Transverse colon (tissue), 4 donors: ENCODE data around the gene DAND5. TPM values are rescaled to one million over a fixed set of nuclear protein-coding genes. Genes with fewer than 3 reads are reported as not detected.
A peak's percentile ranks its signal among the peaks of the same experiment; 100 is the strongest.

Experiments
- DNase-seq: peaks from one replicate; pipeline ENCODE4 v3.0.0-alpha.2; 2019
- H3K27ac ChIP-seq, 4 donors: fragments of 200-600 bp; sonication (generic); 2 replicates each; pipeline ENCODE4 v1.5.1; 2016 to 2018; ENCODE audit warnings: inconsistent platforms in 4 of 4
- H3K27me3 ChIP-seq: fragments of 200-600 bp; sonication (generic); 2 replicates; pipeline ENCODE4 v1.5.1; 2017; ENCODE audit warnings: inconsistent platforms
- H3K36me3 ChIP-seq, 4 donors: fragments of 200-600 bp; sonication (generic); 2 replicates each; pipeline ENCODE4 v1.5.1; 2017 to 2019; ENCODE audit warnings: inconsistent platforms in 4 of 4
- H3K4me1 ChIP-seq, 4 donors: fragments of 200-600 bp; sonication (generic); 2 replicates each; pipeline ENCODE4 v1.5.1; 2017 to 2020; ENCODE audit warnings: inconsistent platforms in 4 of 4
- H3K4me3 ChIP-seq, 4 donors: fragments of 200-600 bp; sonication (generic); 1 replicate in 1 of 4; 2 replicates in 3 of 4; pipeline versions ENCODE4 v1.5.1 to v1.6.1; 2017 to 2019; ENCODE audit warnings: inconsistent platforms in 4 of 4
- H3K9me3 ChIP-seq, 2 donors: fragments of 200-600 bp; sonication (generic); 2 replicates each; pipeline ENCODE4 v1.5.1; 2017 to 2019; ENCODE audit warnings: inconsistent platforms in 2 of 2
- EP300 ChIP-seq: sonication (generic); formaldehyde crosslinking; IDR thresholded peaks from one replicate; pipeline ENCODE4 v1.6.1; 2017; ENCODE audit warnings: antibody characterized with exemption, low read depth
- POLR2A ChIP-seq: fragments of 450-650 bp; IDR thresholded peaks from one replicate; pipeline ENCODE4 v1.6.1; 2016; ENCODE audit warnings: antibody characterized with exemption, mild to moderate bottlenecking, moderate library complexity
- POLR2AphosphoS5 ChIP-seq, 3 donors: sonication (generic); formaldehyde crosslinking; IDR thresholded peaks; one replicate each; pipeline ENCODE4 v1.6.1; 2016; ENCODE audit warnings: antibody characterized with exemption in 3 of 3
- whole genome bisulfite sequencing, 2 donors: methylation state at CpG; one replicate each; pipeline ENCODE4 v1.1.5; 2018; ENCODE audit warnings: low coverage in 1 of 2; 5-methylcytosine and 5-hydroxymethylcytosine counted together
- in situ Hi-C, 4 donors: fragments of 200-750 bp; cut with MboI; loops; one replicate each; pipeline versions ENCODE4 v1.15.0 to v1.15.1; 2017; ENCODE audit warnings: low sequenced_read_pairs in 3 of 4, low pct_ligation_motif_present in 1 of 4, low pct_unique_long_range_greater_than_20kb in 1 of 4
- intact Hi-C: fragments of 100-400 bp; cut with DNase I; formaldehyde crosslinking; loops from one replicate; pipeline ENCODE4 v1.15.1; 2023; ENCODE audit warnings: low total_unique reads
- total RNA-seq, 4 donors: library from RNA; depleted of rRNA; stranded (reverse); fragments of >200 nt; gene quantifications; one replicate each; pipeline ENCODE4 v1.1.0, GENCODE V29; 2016
- TF ChIP-seq, protein P1 (sequence below), 5 experiments: fragments of 200-600 bp in 3 of 5; fragments of 450-650 bp in 2 of 5; sonication (generic) in 3 of 5; IDR thresholded peaks; 1 replicate in 2 of 5; 2 replicates in 3 of 5; pipeline ENCODE4 v1.5.1; 2016 to 2017; ENCODE audit warnings: antibody characterized with exemption in 5 of 5, inconsistent platforms in 3 of 5, mild to moderate bottlenecking in 2 of 5, moderate library complexity in 1 of 5

The DAND5 gene
- total RNA-seq, 4 donors from 2014 or later, result 0.27 to 0.32 TPM; not detected in 2

DNA sequence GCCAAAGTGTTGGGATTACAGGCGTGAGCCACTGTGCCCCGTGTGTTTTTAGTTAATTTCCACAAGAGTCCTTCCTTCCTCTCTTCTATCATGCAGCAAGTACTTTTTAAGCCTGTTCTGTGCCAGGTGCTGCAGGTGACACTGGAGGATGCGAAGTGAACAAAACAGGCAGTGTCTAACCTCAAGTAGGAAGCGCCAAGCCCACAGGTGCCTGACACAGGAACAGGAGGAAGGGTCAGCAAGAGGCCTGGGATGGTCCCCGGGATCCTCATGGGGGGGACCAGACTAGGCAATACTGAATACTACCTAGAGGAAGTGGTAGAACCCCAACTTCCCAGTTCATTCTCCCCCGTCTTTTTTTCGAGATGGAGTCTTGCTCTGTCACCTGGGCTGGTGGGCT, 32.8 kb upstream of the DAND5 start:
- no peaks in the 10 kb centered on the region for H3K9me3 ChIP-seq
- H3K36me3 ChIP-seq, result peaks cover 0 to 14% (median 7%) of the 10 kb centered on the region in 4 donors
- DNase-seq, result no peak
- TF ChIP-seq POLR2A (no peak), EP300 (no peak), POLR2AphosphoS5 (IDR thresholded peaks at IDR 0.05) (no peak)
- TF ChIP-seq, protein P1, sequence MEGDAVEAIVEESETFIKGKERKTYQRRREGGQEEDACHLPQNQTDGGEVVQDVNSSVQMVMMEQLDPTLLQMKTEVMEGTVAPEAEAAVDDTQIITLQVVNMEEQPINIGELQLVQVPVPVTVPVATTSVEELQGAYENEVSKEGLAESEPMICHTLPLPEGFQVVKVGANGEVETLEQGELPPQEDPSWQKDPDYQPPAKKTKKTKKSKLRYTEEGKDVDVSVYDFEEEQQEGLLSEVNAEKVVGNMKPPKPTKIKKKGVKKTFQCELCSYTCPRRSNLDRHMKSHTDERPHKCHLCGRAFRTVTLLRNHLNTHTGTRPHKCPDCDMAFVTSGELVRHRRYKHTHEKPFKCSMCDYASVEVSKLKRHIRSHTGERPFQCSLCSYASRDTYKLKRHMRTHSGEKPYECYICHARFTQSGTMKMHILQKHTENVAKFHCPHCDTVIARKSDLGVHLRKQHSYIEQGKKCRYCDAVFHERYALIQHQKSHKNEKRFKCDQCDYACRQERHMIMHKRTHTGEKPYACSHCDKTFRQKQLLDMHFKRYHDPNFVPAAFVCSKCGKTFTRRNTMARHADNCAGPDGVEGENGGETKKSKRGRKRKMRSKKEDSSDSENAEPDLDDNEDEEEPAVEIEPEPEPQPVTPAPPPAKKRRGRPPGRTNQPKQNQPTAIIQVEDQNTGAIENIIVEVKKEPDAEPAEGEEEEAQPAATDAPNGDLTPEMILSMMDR (IDR thresholded peaks at IDR 0.05), result no peak
- no peak overlapping the region for H3K4me3 ChIP-seq
- in situ Hi-C loops (no loop called here), intact Hi-C loops (no loop called here)
- H3K27me3 ChIP-seq, result no peaks in the 10 kb centered on the region
- 60 to 67% methylated on average over 2 to 7 of the region's 7 CpGs for WGBS, 2 donors
- H3K4me1 ChIP-seq, result peaks cover 26 to 51% (median 40%) of the 10 kb centered on the region in 4 donors
- H3K27ac ChIP-seq, result no peak overlapping the region

DNA sequence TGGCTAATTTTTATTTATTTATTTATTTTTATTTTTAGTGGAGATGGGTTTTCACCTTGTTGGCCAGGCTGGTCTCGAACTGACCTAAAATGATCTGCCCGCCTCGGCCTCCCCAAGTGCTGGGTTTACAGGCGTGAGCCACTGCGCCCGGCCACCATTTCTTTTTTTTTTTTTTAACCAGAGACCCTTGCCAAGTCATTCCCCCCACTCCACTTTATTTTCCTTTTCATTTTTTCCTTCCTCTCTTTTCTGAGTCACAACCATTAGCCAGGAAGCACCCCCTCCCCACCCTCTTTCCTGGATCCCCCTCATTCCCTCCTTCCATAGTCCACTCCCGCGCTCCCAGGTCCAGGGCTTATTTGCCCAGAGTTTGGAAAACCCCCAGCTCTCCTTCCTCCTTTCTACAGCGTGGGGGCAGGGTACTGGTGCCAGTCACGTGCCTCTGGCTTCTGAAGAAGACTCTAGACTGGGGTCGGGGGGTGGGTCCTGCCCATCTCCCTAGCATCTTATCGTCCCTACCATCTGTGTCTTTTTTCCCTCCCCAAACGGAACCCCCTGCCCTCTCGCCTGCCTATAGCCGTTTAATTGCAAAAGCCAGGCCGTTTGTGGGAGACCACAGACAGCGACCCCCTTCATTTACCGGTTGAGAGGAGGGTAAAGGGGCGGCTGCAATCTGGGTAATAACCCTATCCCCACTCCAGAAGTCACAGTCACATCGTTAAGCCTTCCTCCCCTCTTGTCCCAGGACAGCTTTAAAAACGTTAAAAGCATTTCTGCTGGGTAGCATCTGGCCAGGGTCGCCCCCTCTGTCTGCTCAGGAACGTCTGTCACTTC, 32.1 kb upstream of the DAND5 start:
- TF ChIP-seq POLR2AphosphoS5 (IDR thresholded peaks at IDR 0.05) (no peak), POLR2A (no peak), EP300 (no peak)
- TF ChIP-seq, protein P1 (IDR thresholded peaks at IDR 0.05), result no peak
- Histone ChIP-seq H3K27ac (peak overlapping the region; percentile 53 to 98 (median 84)), H3K27me3 (no peaks in the 10 kb centered on the region), H3K36me3 (peaks cover 0 to 18% (median 8%) of the 10 kb centered on the region in 4 donors), H3K9me3 (no peaks in the 10 kb centered on the region), H3K4me3 (peak overlapping the region; percentile 24 to 100 (median 90)), H3K4me1 (peaks cover 22 to 47% (median 37%) of the 10 kb centered on the region in 4 donors)
- DNase-seq, result peak; percentile 48
- in situ Hi-C loops, result no loop called here
- intact Hi-C loops, result no loop called here
- 23 to 65% methylated on average over 7 to 23 of the region's 23 CpGs for WGBS, 2 donors

DNA sequence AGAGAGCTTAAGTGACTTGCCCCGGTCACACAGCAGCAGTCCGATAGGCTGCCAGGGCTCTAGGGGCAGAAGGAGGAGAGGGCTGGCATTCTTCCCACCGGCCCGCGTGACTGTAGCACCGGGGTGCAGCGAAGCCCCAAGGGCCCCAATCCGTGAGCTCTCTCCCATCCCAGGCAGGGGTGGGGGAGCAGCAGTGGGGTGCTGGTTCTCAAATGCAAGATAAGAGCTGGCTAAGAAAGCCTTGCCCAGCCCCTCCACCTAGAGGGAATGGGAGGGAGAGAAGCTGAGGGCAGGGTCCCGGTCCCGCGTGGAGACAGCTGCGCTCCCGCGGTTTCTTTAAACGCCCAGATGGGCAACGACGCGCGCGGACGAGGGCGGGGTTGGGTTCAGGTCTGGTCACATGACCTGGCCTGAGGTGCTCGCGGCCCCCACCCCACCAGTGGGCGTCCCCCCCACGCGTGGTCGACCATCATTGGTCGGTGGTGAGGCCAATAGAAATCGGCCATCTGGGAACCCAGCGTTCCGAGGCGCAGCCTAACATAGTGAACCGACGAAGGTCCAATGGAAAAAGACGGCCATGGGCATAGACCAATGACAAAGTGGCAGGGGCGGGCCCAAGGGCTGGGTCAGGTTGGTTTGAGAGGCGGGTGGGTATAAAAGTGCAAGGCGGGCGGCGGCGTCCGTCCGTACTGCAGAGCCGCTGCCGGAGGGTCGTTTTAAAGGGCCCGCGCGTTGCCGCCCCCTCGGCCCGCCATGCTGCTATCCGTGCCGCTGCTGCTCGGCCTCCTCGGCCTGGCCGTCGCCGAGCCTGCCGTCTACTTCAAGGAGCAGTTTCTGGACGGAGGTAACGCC, 31.2 kb upstream of the DAND5 start, which contains the start of gene CALR:
TSS of gene CALR (plus strand) at position 683 of the 852 bp plus-strand sequence. CDS start at position 754, 71 bp downstream.
- peak within 1 kb of the TSS; percentile 95 to 98 (median 98) for H3K27ac ChIP-seq
- peaks cover 16 to 45% (median 33%) of the 10 kb centered on the region in 4 donors for H3K4me1 ChIP-seq
- WGBS, 2 donors, result 0 to 1% methylated on average over 4 to 63 of the region's 63 CpGs
- H3K4me3 ChIP-seq, result peak within 1 kb of the TSS; percentile 90 to 100 (median 92)
- in situ Hi-C loops, result no loop called here
- H3K9me3 ChIP-seq, result no peaks in the 10 kb centered on the region
- no peaks in the 10 kb centered on the region for H3K27me3 ChIP-seq
- intact Hi-C loops, result no loop called here
- peaks cover 0 to 23% (median 9%) of the 10 kb centered on the region in 4 donors for H3K36me3 ChIP-seq
- peak; percentile 100 for DNase-seq
- TF ChIP-seq EP300 (no peak), POLR2A (peak; percentile 100), POLR2AphosphoS5 (IDR thresholded peaks at IDR 0.05) (peak; percentile 99 to 100 (median 99))
- TF ChIP-seq, protein P1 (IDR thresholded peaks at IDR 0.05), result no peak
